Psoas muscle (tissue), 8 donors: ENCODE data around the gene WNT3A. TPM values are rescaled to one million over a fixed set of nuclear protein-coding genes. Genes with fewer than 3 reads are reported as not detected.

ENCODE experiments used
- ATAC-seq, 4 donors: fragments of 200-7000 bp; cut with Tn5 transposase; one replicate each; pipeline ENCODE4 v1.9.1; 2020; ENCODE audit warnings: moderate library complexity in 3 of 4, mild to moderate bottlenecking in 2 of 4
- DNase-seq, 2 donors: peaks; one replicate each; pipeline ENCODE4 v3.0.0-alpha.2; 2020
- H3K27ac ChIP-seq: fragments of 200-600 bp; one replicate; pipeline ENCODE4 v1.8.0; 2022
- H3K27me3 ChIP-seq, 3 donors: fragments of 200-600 bp in 1 of 3; one replicate each; pipeline versions ENCODE4 v1.6.1 to v1.8.0; 2013 to 2022; ENCODE audit warnings: low read length in 2 of 3, mild to moderate bottlenecking in 2 of 3, moderate library complexity in 1 of 3; ENCODE audit not compliant: insufficient read depth in 3 of 3
- H3K36me3 ChIP-seq, 2 donors: fragments of 200-600 bp in 1 of 2; one replicate each; pipeline versions ENCODE4 v1.6.1 to v1.8.0; 2013 to 2022; ENCODE audit warnings: low read depth in 1 of 2, mild to moderate bottlenecking in 1 of 2, moderate library complexity in 1 of 2; ENCODE audit not compliant: insufficient read depth in 1 of 2
- H3K4me1 ChIP-seq: fragments of 200-600 bp; one replicate; pipeline ENCODE4 v1.8.0; 2022
- H3K4me3 ChIP-seq: fragments of 200-600 bp; one replicate; pipeline ENCODE4 v1.8.0; 2022; ENCODE audit warnings: mild to moderate bottlenecking
- H3K9me3 ChIP-seq: fragments of 200-600 bp; one replicate; pipeline ENCODE4 v1.8.0; 2022
- WGBS, 3 donors: extraction: QIAGEN DNeasy Blood & Tissue Kit; methylation state at CpG; one replicate each; pipeline versions ENCODE4 v1.1.6 to v1.1.7; 2013; 5-methylcytosine and 5-hydroxymethylcytosine counted together
- intact Hi-C, 2 donors: fragments of 100-400 bp; cut with DNase I; formaldehyde crosslinking; loops; one replicate each; pipeline versions ENCODE4 v1.11.0 to v1.14.2; 2022
- polyA plus RNA-seq, 3 donors: library from polyadenylated mRNA; stranded (reverse); fragments of 200-250 nt; gene quantifications; one replicate each; pipeline ENCODE4 v1.2.3, GENCODE V29; 2013
- total RNA-seq, 4 donors: library from RNA; stranded (reverse); fragmentation: NEBNext Ultra II Directional in 2 of 4; extraction: Animal tissue kit (Norgen Biotek cat#: 25700) in 2 of 4; gene quantifications; one replicate each; pipeline versions ENCODE4 v1.2.1 to v1.2.4, GENCODE V29; 2021 to 2023
- TF ChIP-seq, protein P1 (sequence below): fragments of 200-600 bp; IDR thresholded peaks from one replicate; pipeline ENCODE4 v1.8.0; 2022; ENCODE audit warnings: antibody characterized with exemption
- donor health status: healthy with polysubstance abuse.
- donor health status: DM: no; HTN: no; CAD: no; lungs with moderate emphysema.
- donor health status: Bipolar disorder and iron deficiency.
- donor health status: healthy.
- donor health status: DM: yes; HTN: yes; CAD: no.
- donor health status: DM: no; HTN: no; CAD: no.
- donor health status: DM: no; HTN: no; CAD: no.
- donor health status: DM: yes; HTN: yes; CAD: no.

The WNT3A gene
- total and polyA plus RNA-seq, 7 donors, result not detected

DNA sequence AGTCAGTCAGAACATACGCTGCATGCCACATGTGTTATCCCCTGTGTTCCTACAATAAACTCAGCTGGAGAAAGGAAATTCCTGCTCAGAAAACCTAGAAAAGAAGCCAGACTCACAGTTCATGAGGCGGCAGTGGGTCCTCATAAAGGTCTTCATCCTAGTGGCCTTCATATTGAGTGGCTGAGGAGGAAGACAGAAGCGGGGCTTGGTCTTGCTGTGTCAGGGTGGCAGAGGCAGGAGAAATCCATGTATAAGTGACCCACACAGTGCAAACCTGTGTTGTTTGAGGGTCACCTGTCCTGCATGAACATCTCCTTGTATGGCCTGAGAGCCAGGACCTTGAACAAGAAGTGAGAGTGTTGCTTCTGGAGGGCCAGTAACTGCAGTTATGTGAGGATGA, 4.0 kb upstream of the WNT3A start:
- Histone ChIP-seq H3K36me3 (no peaks in the 10 kb centered on the region), H3K4me1 (no peaks in the 10 kb centered on the region), H3K4me3 (no peak overlapping the region), H3K9me3 (no peaks in the 10 kb centered on the region), H3K27me3 (peaks cover 0 to 43% (median 22%) of the 10 kb centered on the region in 3 donors), H3K27ac (no peak overlapping the region)
- TF ChIP-seq, protein P1, sequence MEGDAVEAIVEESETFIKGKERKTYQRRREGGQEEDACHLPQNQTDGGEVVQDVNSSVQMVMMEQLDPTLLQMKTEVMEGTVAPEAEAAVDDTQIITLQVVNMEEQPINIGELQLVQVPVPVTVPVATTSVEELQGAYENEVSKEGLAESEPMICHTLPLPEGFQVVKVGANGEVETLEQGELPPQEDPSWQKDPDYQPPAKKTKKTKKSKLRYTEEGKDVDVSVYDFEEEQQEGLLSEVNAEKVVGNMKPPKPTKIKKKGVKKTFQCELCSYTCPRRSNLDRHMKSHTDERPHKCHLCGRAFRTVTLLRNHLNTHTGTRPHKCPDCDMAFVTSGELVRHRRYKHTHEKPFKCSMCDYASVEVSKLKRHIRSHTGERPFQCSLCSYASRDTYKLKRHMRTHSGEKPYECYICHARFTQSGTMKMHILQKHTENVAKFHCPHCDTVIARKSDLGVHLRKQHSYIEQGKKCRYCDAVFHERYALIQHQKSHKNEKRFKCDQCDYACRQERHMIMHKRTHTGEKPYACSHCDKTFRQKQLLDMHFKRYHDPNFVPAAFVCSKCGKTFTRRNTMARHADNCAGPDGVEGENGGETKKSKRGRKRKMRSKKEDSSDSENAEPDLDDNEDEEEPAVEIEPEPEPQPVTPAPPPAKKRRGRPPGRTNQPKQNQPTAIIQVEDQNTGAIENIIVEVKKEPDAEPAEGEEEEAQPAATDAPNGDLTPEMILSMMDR, result no peak
- DNase-seq (no peak), ATAC-seq (no peak)
- intact Hi-C loops, result no loop called here
- 89 to 97% (median 93%) methylated on average over 3 of the region's 3 CpGs for WGBS, 3 donors

DNA sequence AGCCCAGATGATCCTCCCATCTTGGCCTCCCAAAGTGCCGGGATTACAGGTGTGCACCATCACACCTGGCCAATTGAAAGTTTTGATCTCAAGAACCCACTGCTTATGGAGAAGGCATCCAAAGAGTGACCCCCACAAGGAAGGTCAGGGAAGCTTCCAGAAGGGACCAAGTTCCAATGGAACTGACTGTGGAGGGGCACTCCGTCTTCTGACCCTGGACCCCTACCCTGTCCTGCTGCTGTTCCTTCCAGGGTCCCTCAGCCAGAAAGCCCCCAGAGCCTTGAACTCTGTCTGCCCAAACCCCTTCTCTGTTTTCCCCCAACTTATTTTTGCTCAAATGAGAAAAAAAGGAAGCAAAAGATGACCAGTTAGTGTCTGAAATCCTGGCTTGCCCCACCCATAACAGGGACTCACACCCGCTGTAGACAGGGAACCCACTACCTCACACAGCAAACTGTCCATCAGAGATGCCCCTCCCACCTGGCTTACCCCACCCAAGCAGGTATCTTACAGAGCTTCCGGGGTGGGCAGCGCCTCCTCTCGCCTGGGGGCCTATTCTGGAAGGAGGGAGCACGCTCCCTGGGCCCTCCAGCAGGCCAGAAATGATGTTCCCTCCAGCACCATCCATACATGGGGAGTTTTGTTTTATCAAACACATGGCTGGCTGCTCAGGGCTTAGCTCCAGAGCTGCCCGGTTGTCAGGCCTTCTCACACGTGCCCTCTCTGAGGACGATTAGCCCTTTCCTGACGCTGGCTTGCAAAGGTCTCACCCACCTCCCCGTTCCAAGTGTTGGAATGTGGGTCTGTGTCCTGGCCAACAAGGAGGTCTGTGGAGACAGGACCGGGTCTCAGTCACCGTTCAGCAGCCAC, 3.1 kb upstream of the WNT3A start:
- TF ChIP-seq, protein P1, result no peak
- no peak overlapping the region for H3K4me3 ChIP-seq
- ATAC-seq, result no peak
- H3K36me3 ChIP-seq, result no peaks in the 10 kb centered on the region
- 45 to 51% (median 48%) methylated on average over 14 of the region's 14 CpGs for WGBS, 3 donors
- H3K27me3 ChIP-seq, result peaks cover 0 to 52% (median 29%) of the 10 kb centered on the region in 3 donors
- H3K27ac ChIP-seq, result no peak overlapping the region
- intact Hi-C loops, result no loop called here
- no peaks in the 10 kb centered on the region for H3K4me1 ChIP-seq
- DNase-seq, result no peak
- no peaks in the 10 kb centered on the region for H3K9me3 ChIP-seq

DNA sequence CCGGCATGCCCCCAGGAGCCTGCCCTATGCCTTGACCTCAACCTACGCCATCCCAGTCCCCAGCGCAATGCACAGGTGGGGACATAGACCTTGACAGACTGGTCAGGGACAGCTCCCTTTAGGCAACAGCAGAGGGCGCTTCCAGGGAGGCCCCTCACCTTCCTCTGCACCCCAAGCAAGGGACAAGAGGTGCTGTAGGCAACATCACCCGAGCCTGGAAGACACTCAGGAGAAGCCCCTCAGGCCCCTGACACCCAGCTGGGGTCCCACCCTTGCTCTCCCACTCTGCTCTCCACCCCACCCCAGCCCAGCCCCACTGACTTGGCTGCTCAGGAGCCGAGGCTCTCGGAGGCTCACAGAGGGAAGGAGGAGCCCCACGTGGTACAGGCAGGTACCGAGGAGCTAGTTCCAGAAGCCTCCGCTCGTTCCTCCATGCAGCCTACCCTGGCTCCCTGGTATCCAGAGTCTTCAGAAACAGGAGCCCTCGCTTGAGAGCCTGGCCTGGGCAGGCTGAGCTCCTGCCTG, 2.4 kb upstream of the WNT3A start:
- no peak overlapping the region for H3K27ac ChIP-seq
- no peak overlapping the region for H3K4me3 ChIP-seq
- H3K36me3 ChIP-seq, result no peaks in the 10 kb centered on the region
- no peaks in the 10 kb centered on the region for H3K4me1 ChIP-seq
- no peaks in the 10 kb centered on the region for H3K9me3 ChIP-seq
- TF ChIP-seq, protein P1, result peak; percentile 22
- ATAC-seq (peak in 3 of 4 donors; percentile 34 to 47 (median 46)), DNase-seq (no peak)
- intact Hi-C loops, result no loop called here
- 13 to 23% (median 14%) methylated on average over 10 to 12 of the region's 12 CpGs for WGBS, 3 donors
- peaks cover 0 to 59% (median 34%) of the 10 kb centered on the region in 3 donors for H3K27me3 ChIP-seq

DNA sequence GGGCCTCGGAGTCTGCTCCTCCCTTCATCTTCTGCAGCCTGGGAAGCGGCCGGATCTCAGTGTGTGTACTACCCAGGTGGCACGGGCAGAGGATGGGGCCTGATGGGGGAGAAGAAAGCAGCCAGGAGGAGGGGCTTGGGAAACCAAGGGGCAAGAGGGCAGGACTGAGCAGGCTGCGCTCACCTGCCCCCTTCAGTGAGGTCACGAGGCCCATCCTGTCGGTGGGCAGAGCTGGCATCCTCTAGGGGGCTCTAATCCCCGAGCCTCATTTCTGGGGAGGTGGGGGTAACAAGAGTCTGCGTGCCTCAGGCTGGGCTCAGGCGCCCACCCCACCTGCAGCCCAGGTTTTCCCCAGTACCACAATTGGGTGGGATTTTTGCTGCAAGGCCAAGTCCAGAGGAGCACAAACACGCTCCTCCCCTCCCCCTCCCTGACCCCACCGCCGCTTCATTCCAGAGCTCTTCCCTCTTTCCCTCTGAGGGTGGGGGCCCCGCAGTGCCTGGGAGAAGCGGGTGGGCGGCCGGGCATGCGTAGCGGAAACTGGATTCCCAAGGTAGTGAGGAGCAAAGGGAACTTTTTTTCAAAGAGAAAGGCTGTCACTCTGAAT, 1.8 kb upstream of the WNT3A start:
- no peak for ATAC-seq
- peak in 1 of 2 donors; percentile 42 for DNase-seq
- WGBS, 3 donors, result 10 to 15% (median 10%) methylated on average over 15 to 19 of the region's 19 CpGs

More for the DNA sequence above, 1.8 kb upstream of the WNT3A start:
- TF ChIP-seq, protein P1, result no peak
- Histone ChIP-seq H3K9me3 (no peaks in the 10 kb centered on the region), H3K27me3 (peaks cover 0 to 62% (median 39%) of the 10 kb centered on the region in 3 donors), H3K27ac (no peak overlapping the region), H3K4me3 (no peak overlapping the region), H3K4me1 (no peaks in the 10 kb centered on the region), H3K36me3 (no peaks in the 10 kb centered on the region)
- intact Hi-C loops, result no loop called here
